DMS53 (cell line): ENCODE measurements around the gene BRF1.
"Not testable (repeated sequence)": the region's sequence is repeated elsewhere in the genome, so short reads cannot be mapped to it uniquely, and the experiment has no call there.

Source experiments
- DNase-seq: peaks from one replicate; lab custom pipeline; 2025; lab: John Stamatoyannopoulos, UW

Gene BRF1

GRCh38 chr14:105333020-105333490, 32.3 kb upstream of the BRF1 start:
- no peak for DNase-seq

DNA sequence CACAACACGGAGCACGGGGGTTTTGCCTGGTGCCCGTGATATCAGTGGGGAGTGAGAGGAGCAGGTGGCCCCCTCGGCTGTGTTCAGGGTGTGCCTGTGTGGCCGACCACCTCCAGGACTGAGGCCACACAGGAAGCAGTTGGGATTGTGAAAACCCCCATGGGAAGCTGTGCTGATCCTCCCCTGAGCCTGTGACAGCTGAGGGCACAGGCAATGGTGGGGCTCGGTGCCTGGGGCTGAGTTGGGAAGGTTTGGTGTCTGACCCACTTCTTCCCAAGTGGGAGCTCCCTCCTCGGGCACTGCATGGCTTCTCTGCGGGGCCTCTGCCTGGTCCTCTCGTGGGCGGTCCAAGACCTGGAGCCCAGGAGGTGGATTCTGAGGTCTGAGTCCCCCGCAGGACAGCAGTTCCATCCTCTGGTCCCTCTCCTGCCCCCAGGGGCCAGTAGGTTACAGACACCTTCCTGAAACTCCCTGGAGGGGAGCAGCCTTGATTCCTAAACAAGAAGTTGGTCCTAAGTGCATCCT, 31.6 kb upstream of the BRF1 start:
- no peak for DNase-seq

- no peak for DNase-seq
Observed at GRCh38 chr14:105331575-105332349, 31.0 kb upstream of the BRF1 start.

- no peak for DNase-seq
Observed at GRCh38 chr14:105330491-105330895, 29.7 kb upstream of the BRF1 start.

- DNase-seq = no peak
Observed at GRCh38 chr14:105329411-105330150, 28.8 kb upstream of the BRF1 start.

- no peak for DNase-seq
Observed at GRCh38 chr14:105328678-105329390, 28.0 kb upstream of the BRF1 start.

GRCh38 chr14:105328070-105328677, 27.4 kb upstream of the BRF1 start:
- DNase-seq = no peak

- not testable (repeated sequence) for DNase-seq
Observed at GRCh38 chr14:105327695-105328045, 26.9 kb upstream of the BRF1 start.

DNA sequence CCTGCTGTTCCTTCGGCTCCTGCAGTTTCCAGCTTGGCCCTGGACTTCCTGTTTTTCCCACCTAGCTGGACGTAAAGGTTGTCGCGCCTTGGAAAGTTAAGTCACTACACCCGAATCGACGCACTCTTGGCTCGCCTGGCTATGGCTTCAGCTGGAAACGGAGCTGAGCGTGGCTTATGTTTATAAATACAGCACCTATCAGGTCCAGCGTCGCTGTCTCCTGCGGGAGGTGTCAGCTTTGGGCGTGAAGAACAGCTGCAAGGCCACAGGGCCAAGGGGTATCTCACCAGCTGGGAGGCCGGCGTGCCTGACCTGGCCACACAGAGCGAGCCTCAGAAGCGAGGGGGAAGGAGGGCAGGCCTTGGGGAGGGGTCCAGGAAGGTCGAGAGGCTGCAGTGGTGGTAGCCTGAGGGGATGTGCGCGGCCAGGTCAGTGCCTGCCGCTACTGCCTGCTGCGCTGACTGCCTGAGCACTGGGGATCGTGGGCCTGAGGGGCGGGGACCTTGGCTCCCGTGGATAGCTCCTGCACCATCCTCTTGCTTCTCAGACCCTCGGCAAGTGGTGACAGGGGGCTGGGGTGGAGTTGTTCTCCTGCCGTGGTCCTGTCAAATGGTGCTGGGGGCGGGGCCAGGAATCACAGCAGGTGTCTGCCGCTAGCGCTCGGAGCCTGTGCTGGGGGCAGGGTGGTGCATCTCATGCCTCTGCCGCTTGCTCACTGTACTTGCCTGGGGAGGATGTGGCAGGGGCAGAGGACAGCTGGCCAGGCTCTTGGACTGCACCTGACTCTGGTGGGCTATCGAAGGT, 26.3 kb upstream of the BRF1 start:
- no peak for DNase-seq

DNA sequence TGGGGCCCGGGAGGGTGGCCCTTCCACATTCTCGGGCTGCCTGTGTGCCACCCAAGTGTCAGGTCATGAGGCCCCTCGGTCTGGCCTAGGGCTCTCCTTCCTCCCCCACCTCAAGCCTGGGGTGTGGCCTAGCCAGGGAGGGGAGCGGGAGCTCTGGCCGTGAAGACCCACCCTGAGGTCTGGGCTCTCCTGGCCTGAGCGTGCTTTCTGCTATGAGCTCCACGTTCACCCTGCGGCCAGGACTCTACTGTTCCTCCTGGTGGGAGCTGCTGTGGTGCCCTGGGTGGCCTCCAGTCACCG, 25.7 kb upstream of the BRF1 start:
- no peak for DNase-seq

DNA sequence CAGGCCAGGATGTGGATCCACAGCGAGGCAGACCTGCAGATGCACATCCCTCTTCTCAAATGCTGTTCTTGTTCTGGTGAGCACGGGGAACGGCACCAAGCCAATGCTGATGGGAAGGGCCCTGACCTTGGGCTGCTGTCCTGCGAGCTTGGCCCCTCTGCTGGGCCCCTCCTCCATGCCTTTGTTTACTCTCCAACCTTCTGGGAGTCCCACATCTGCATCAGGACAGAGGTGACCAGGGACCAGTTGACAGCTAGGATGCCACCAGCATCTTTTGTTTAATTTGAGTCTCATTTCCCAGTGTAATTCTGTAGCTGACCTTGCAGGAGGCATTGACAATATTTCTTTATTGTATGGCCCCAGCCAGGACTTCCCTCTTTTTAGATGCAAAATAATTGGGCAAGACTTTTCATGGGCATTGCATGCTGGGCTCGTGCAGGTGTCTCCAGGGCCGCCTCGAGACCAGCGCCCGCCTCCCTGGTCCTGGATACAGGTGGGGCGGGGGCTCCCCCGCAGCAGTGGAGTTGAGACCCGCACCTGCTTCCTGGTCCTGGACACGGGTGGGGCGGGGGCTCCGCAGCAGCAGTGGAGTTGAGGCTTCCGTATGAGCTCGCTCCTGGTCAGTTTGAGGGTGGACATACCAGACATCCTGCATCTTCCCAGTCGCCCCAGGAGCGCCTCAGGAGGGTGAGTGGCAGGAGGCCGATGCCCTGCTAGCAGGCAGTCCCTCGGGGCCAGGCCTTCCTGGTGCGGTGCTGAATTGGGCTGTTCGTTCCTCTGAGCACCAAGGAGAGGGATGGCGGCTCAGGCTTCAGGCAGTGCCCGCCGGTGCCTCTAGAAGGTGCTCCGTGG, 25.1 kb upstream of the BRF1 start:
- no peak for DNase-seq

- no peak for DNase-seq
Observed at GRCh38 chr14:105325303-105325702, 24.5 kb upstream of the BRF1 start.

- DNase-seq = no peak
Observed at GRCh38 chr14:105324871-105325270, 24.1 kb upstream of the BRF1 start.

DNA sequence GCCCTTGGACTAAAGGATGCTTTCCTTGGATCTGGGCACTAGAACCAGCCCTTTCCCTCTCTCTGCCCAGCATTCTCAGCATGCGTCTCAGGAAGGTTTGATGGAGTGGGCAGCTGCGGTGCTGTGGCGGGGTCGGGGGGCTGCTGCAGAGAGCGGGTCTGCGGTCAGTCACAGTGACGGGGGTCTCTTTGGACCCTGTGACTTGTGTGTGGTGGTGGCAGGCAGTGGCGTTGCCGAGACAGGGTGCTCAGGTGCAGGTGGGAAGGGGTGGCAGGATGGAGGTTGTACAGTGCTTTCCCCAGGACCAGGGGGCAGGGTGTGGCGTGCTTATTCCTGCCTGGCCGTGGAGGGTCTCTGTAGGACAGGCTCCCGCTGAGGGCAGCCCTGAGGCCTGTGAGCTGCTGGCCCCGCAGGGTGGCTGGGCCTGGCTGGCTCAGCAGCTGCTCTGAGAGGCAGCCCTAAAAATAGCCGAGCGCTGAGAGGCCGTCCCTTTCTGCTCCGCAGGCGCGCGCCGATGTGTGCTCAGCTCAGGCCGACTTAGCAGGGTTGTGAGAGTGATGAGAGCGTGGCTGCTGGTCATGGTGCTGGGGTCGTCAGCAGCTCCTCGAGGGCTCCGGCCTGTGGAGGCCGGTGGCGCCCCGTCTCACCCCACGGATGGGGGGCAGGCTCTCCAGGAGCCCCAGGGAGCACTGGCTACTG, 23.4 kb upstream of the BRF1 start:
- no peak for DNase-seq

DNA sequence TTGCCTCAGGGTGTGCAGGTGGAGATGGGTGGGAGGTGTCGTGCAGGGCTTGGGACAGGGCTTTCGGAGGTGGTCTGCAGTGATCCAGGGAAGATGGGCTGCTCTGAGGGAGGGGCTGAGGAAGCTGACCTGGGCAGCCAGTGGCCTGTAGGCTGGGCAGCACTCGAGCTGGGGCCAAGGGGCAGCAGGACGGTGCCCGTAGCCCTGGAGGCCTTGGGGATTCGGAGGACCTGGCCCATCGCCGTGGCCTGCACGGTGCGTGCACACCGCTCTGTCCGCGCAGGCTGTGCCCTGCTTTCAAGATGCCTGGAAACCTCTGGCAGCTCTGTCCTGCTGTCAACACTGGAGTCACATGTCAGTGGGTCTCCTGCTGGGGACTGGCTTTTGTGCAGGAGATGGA, 22.9 kb upstream of the BRF1 start:
- no peak for DNase-seq

DNA sequence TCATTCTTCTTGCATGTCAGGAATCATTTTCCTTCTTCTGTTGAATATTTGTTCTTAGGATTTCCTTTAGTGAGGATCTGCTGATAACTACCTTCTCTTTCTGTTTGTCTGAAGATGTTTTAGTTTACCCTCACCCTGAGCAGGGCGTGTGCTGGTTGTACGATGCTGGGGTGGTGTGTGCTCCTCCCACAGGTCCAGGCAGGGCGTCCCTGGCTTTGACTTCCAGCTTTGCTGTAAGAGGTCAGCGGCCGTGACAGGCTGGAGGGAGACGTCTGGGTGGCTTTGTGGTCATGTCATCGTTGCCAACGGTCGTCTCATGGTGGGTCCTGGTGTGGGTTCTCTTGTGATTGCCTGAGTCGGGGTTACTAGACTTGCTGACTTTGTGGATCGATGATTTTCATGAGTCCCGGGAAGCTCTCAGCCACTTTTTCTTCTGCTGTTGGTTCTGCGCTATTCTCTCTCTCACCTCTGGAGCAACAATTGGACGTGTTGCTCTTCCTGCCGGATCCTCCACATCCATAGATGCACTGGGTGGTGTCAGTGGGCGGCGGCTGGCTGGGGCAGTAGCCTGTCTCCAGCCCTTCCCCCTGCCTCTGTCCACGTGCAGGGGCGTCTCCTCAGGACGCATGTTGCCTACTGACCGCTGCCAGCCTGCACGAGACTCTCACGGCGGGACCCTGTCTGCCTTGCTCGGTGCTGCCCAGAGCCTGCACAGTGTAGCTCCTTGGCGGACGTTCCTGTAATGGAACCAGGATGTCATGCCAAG, 22.2 kb upstream of the BRF1 start:
- DNase-seq = no peak

DNA sequence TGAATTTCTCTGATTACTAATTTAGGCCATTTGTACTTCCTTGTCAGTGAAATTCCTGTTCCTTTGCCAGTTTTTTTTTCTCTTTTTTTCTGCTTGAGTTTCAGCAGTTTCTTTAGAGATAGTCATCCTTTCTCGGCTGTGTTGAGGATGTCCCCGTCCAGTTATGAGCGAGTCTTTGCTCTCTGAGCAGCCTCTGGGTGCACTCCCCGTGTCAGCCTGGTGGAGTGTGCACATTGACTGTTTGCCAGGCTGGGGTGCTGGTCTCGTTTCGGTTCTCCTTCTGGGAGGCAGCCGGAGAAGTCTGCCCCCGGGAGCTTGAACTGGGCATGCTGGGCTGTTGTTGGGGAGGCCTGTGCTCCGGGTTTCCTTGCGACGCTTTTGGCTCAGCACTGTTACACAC, 16.7 kb upstream of the BRF1 start:
- no peak for DNase-seq

DNA sequence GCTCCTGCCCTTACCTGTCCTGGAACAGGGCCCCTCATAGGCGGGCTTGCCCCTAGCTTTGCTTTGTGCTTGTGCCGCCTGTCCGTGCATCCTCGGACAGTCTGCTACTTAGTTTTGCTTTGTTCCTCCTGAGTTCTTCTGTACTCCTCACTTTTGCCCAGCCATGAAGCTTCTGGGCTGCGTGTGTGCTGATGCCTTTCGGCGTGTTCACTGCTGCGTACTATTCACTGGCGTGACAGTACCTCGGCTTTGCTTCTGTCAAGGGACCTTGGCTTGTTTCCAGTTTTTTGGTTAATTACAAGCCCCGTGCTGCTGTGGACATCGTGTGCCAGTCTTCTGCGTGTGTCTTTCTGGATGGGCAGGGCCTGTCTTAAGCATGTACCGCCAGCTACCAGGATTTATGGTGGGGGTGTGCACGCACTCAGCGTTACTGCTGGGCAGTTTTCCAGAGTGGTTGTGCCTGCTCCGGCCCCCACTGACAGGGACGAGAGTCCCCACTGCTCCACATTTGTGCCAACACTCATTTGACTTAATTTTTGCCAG, 16.2 kb upstream of the BRF1 start:
- DNase-seq = no peak

DNA sequence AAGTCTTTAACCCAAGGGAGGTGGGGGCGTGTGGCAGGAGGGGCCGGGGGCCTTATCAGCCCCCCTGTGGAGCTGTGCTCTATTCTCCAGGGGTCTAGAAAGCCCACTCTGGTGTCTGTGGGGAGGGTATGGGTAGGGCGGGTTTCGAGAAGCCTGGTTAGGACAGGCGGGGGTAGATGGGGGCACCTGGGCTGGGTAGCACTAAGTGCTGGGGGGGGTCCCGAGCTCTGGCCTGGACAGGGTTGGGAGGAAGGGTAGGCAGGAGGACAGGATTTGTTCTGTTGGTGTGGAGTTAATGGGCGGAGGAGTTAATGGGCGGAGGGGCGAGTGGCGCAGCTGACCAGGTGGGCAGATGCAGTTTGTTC, 15.8 kb upstream of the BRF1 start:
- no peak for DNase-seq
